C4-2B (cell line): ENCODE data around the gene TAAR2.

Source experiments
- CTCF ChIP-seq: fragments of 450-650 bp; conservative IDR thresholded peaks from 2 replicates; pipeline ENCODE4 v1.5.1; 2017; ENCODE audit warnings: mild to moderate bottlenecking
- ZFX ChIP-seq: fragments of 450-650 bp; IDR thresholded peaks from 2 replicates; pipeline ENCODE4 v1.6.1; 2017

GRCh38 chr6:132614554-132614953 lies 9.5 kb downstream of the TAAR2 start:
- TF ChIP-seq CTCF (no peak), ZFX (no peak)
